SK-N-SH (cell line): ENCODE results near the gene PLA2G4B. TPM values are rescaled to one million over a fixed set of nuclear protein-coding genes. Genes with fewer than 3 reads are reported as not detected.

Experiments
- CTCF ChIA-PET: fragments of 300-600, 350-600 bp; formaldehyde crosslinking; extraction: SDS; loops from one replicate; lab custom pipeline; 2021; lab: Yijun Ruan, JAX
- POLR2A ChIA-PET: fragments of 350-600 bp; sonication (Branson Sonifier 250); formaldehyde crosslinking; extraction: SDS; loops from one replicate; lab custom pipeline; 2020; ENCODE audit warnings: antibody characterized with exemption, inconsistent platforms; lab: Yijun Ruan, JAX
- DNase-seq: peaks from one replicate; pipeline ENCODE4 v3.0.0; 2012
- H2AFZ ChIP-seq: fragments of 200-600 bp; sonication (generic); 2 replicates; pipeline ENCODE4 v1.8.1; 2016; ENCODE audit warnings: antibody characterized with exemption, mild to moderate bottlenecking, low read depth
- H3F3A ChIP-seq: fragments of 200-600 bp; sonication (generic); replicated peaks from 2 replicates; pipeline ENCODE3; 2016; ENCODE audit warnings: antibody characterized with exemption, mild to moderate bottlenecking; ENCODE audit not compliant: insufficient read depth
- H3K27ac ChIP-seq, 2 experiments: fragments of 200-500 bp in 1 of 2; fragments of 200-600 bp in 1 of 2; sonication (Bioruptor generic) in 1 of 2; sonication (generic), shearing (Covaris generic) in 1 of 2; 2 replicates each; pipeline versions ENCODE4 v1.5.1 to v1.6.1; 2014 to 2016; ENCODE audit warnings: low read depth in 2 of 2, inconsistent platforms in 1 of 2, low read length in 1 of 2, mild to moderate bottlenecking in 1 of 2, mixed read lengths in 1 of 2
- H3K27me3 ChIP-seq: fragments of 200-600 bp; sonication (generic), shearing (Covaris generic); 2 replicates; pipeline ENCODE4 v1.6.1; 2016; ENCODE audit warnings: mixed run types; ENCODE audit not compliant: insufficient read depth
- H3K36me3 ChIP-seq, 2 experiments: fragments of 200-500 bp in 1 of 2; fragments of 200-600 bp in 1 of 2; sonication (Bioruptor generic) in 1 of 2; sonication (generic) in 1 of 2; replicated peaks in 1 of 2; 2 replicates each; pipeline versions ENCODE3 to v1.5.1; 2014 to 2016; ENCODE audit warnings: low read length in 1 of 2, mild to moderate bottlenecking in 1 of 2; ENCODE audit not compliant: insufficient read depth in 2 of 2, control insufficient read depth in 1 of 2
- H3K4me1 ChIP-seq, 2 experiments: fragments of 200-500 bp in 1 of 2; fragments of 200-600 bp in 1 of 2; sonication (Bioruptor generic) in 1 of 2; sonication (generic), shearing (Covaris generic) in 1 of 2; 2 replicates each; pipeline versions ENCODE4 v1.5.1 to v1.6.1; 2014 to 2016; ENCODE audit warnings: low read depth in 1 of 2, low read length in 1 of 2, mixed run types in 1 of 2; ENCODE audit not compliant: insufficient read depth in 2 of 2, control insufficient read depth in 1 of 2
- H3K4me2 ChIP-seq: fragments of 200-600 bp; sonication (generic), shearing (Covaris generic); 2 replicates; pipeline ENCODE4 v1.6.1; 2017; ENCODE audit warnings: mixed run types
- H3K4me3 ChIP-seq, 2 experiments: fragments of 200-500 bp in 1 of 2; fragments of 200-600 bp in 1 of 2; sonication (Bioruptor generic) in 1 of 2; sonication (generic), shearing (Covaris generic) in 1 of 2; 2 replicates each; pipeline versions ENCODE4 v1.5.1 to v1.8.1; 2014 to 2016; ENCODE audit warnings: low read depth in 2 of 2, inconsistent platforms in 1 of 2, low read length in 1 of 2, mild to moderate bottlenecking in 1 of 2, mixed read lengths in 1 of 2, moderate library complexity in 1 of 2
- H3K79me2 ChIP-seq: fragments of 200-600 bp; sonication (generic); 2 replicates; pipeline ENCODE4 v1.8.1; 2017; ENCODE audit warnings: mild to moderate bottlenecking; ENCODE audit not compliant: insufficient read depth
- H3K9ac ChIP-seq: fragments of 200-600 bp; sonication (generic); 2 replicates; pipeline ENCODE4 v1.6.1; 2017; ENCODE audit warnings: mixed run types
- H3K9me2 ChIP-seq: fragments of 200-600 bp; sonication (generic); 2 replicates; pipeline ENCODE4 v1.6.1; 2017; ENCODE audit warnings: mixed run types
- H3K9me3 ChIP-seq: fragments of 200-600 bp; sonication (generic); 2 replicates; pipeline ENCODE4 v1.6.1; 2017; ENCODE audit warnings: mixed run types, mild to moderate bottlenecking, moderate library complexity
- H4K20me1 ChIP-seq: fragments of 200-600 bp; sonication (generic); 2 replicates; pipeline ENCODE4 v1.6.1; 2017; ENCODE audit warnings: mild to moderate bottlenecking, mixed run types; ENCODE audit not compliant: insufficient read depth
- CHD2 ChIP-seq: fragments of 150-350 bp; IDR thresholded peaks from 2 replicates; pipeline ENCODE4 v1.6.1; 2018; ENCODE audit warnings: low read length; ENCODE audit not compliant: partially characterized antibody
- CTCF ChIP-seq: fragments of 200-600 bp; sonication (generic); IDR thresholded peaks from 2 replicates; pipeline ENCODE4 v1.6.1; 2017; ENCODE audit warnings: antibody characterized with exemption, mild to moderate bottlenecking, moderate library complexity
- ELF1 ChIP-seq: IDR thresholded peaks from 2 replicates; pipeline ENCODE4 v1.4.0; 2012
- EP300 ChIP-seq, 2 experiments: IDR thresholded peaks; 2 replicates each; pipeline versions ENCODE4 v1.4.0 to v1.6.1; 2012; ENCODE audit warnings: borderline replicate concordance in 1 of 2, low read depth in 1 of 2, low read length in 1 of 2
- EZH2phosphoT487 ChIP-seq: fragments of 200-600 bp; sonication (generic); IDR thresholded peaks from 2 replicates; pipeline ENCODE4 v1.6.1; 2017; ENCODE audit warnings: low read depth, mixed run types, mild to moderate bottlenecking, antibody characterized with exemption, moderate library complexity, borderline replicate concordance
- FOSL2 ChIP-seq: IDR thresholded peaks from 2 replicates; pipeline ENCODE4 v1.4.0; 2012; ENCODE audit warnings: low read depth, mild to moderate bottlenecking, moderate library complexity, borderline replicate concordance
- GATA2 ChIP-seq: sonication (generic); formaldehyde crosslinking; IDR thresholded peaks from 2 replicates; pipeline ENCODE4 v1.5.0; 2020; ENCODE audit warnings: mild to moderate bottlenecking, missing genetic modification reagents
- IRF3 ChIP-seq: fragments of 150-350 bp; IDR thresholded peaks from 2 replicates; pipeline ENCODE4 v1.6.1; 2016; ENCODE audit warnings: mild to moderate bottlenecking, low read depth, low read length
- JUND ChIP-seq: IDR thresholded peaks from 2 replicates; pipeline ENCODE4 v1.4.0; 2012
- MXI1 ChIP-seq: IDR thresholded peaks from 2 replicates; pipeline ENCODE4 v1.6.1; 2012; ENCODE audit warnings: mild to moderate bottlenecking, low read depth, low read length, improper control_type of control experiment
- RAD21 ChIP-seq: IDR thresholded peaks from 2 replicates; pipeline ENCODE4 v1.6.1; 2012; ENCODE audit warnings: mild to moderate bottlenecking, low read length
- RCOR1 ChIP-seq: fragments of 150-350 bp; IDR thresholded peaks from 2 replicates; pipeline ENCODE4 v1.6.1; 2017; ENCODE audit warnings: antibody characterized with exemption, low read length
- RXRA ChIP-seq: IDR thresholded peaks from 2 replicates; pipeline ENCODE4 v1.4.0; 2012; ENCODE audit warnings: low read depth, mild to moderate bottlenecking, borderline replicate concordance
- SMC3 ChIP-seq: IDR thresholded peaks from 2 replicates; pipeline ENCODE4 v1.6.1; 2012; ENCODE audit warnings: low read depth, low read length, improper control_type of control experiment
- TAF1 ChIP-seq: IDR thresholded peaks from 2 replicates; pipeline ENCODE4 v1.6.1; 2012; ENCODE audit warnings: low read depth, mild to moderate bottlenecking, low read length, moderate library complexity, borderline replicate concordance
- YY1 ChIP-seq: IDR thresholded peaks from 2 replicates; pipeline ENCODE4 v1.4.0; 2012; ENCODE audit warnings: low read depth, mild to moderate bottlenecking
- WGBS: methylation state at CpG from one replicate; pipeline ENCODE4 v1.1.6; 2017; ENCODE audit warnings: low lambda C conversion rate; 5-methylcytosine and 5-hydroxymethylcytosine counted together
- polyA plus RNA-seq, 3 experiments: library from polyadenylated mRNA; depleted of rRNA; stranded (reverse); fragments of >200 nt; gene quantifications; 2 replicates each; pipeline ENCODE4 v1.2.3, GENCODE V29; 2012
- TF ChIP-seq, protein P1 (sequence below): fragments of 150-350 bp; IDR thresholded peaks from 2 replicates; pipeline ENCODE4 v1.6.1; 2017; ENCODE audit warnings: antibody characterized with exemption, low read length, low read depth, borderline replicate concordance

PLA2G4B gene
- polyA plus RNA-seq, 1 of the 3 experiments (the other 2 are of a cell fraction), result 5.3 TPM

GRCh38 chr15:41890050-41890690 lies 51.5 kb downstream of the PLA2G4B start:
- Histone ChIP-seq H3K36me3 (no peaks in the 10 kb centered on the region), H3K9me3 (no peaks in the 10 kb centered on the region), H3K79me2 (no peaks in the 10 kb centered on the region), H4K20me1 (no peaks in the 10 kb centered on the region), H3K9me2 (no peaks in the 10 kb centered on the region), H3K9ac (no peak overlapping the region), H3K4me2 (no peak overlapping the region), H3K27me3 (no peaks in the 10 kb centered on the region), H3K4me1 (peaks cover 11 to 37% of the 10 kb centered on the region in 2 experiments; a peak in 3 of 4 replicates), H3F3A (peaks cover 5% of the 10 kb centered on the region), H3K4me3 (no peak overlapping the region)
- WGBS, result 90% methylated on average over 5 of the region's 6 CpGs
- no peak for DNase-seq
- TF ChIP-seq GATA2 (CRISPR knock-in tag) (no peak), RAD21 (no peak), FOSL2 (no peak), RCOR1 (no peak), RXRA (no peak), CTCF (no peak), TAF1 (no peak), EZH2phosphoT487 (no peak), CHD2 (no peak), SMC3 (no peak), MXI1 (no peak), JUND (no peak), IRF3 (no peak), ELF1 (no peak), EP300 (IDR thresholded peaks at IDR 0.05; ENCODE audit: borderline replicate concordance in 1 of 2, low read depth in 1 of 2, low read length in 1 of 2) (no peak), YY1 (no peak)
- TF ChIP-seq, protein P1, sequence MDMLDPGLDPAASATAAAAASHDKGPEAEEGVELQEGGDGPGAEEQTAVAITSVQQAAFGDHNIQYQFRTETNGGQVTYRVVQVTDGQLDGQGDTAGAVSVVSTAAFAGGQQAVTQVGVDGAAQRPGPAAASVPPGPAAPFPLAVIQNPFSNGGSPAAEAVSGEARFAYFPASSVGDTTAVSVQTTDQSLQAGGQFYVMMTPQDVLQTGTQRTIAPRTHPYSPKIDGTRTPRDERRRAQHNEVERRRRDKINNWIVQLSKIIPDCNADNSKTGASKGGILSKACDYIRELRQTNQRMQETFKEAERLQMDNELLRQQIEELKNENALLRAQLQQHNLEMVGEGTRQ, result no peak
- TF ChIP-seq, all 33 proteins: peak for 0
- POLR2A ChIA-PET, result no interaction called here
- Histone ChIP-seq H2AFZ (no peak overlapping the region), H3K27ac (no peak overlapping the region)
- CTCF ChIA-PET, result interaction anchor here (1.5 to 6.1 kb wide), 2 partner anchors 13 to 15 kb away, joined by 3 to 52 read pairs; no protein-coding TSS in a partner anchor
